GM19438 (cell line): ENCODE results near the gene BCR.
"Not testable (repeated sequence)": the region's sequence is repeated elsewhere in the genome, so short reads cannot be mapped to it uniquely, and the experiment has no call there.

Source experiments
- ATAC-seq: cut with Tn5 transposase; IDR thresholded peaks from one replicate; pipeline ENCODE4 v1.9.1; 2021; ENCODE audit warnings: low read depth; ENCODE audit not compliant: unreplicated experiment

The BCR gene

GRCh38 chr22:23307511-23307910 lies 127.2 kb downstream of the BCR start:
- ATAC-seq, result not testable (repeated sequence)

- not testable (repeated sequence) for ATAC-seq
These were observed 129.0 kb downstream of the BCR start for GRCh38 chr22:23309261-23309660.

- not testable (repeated sequence) for ATAC-seq
These were observed 130.3 kb downstream of the BCR start for GRCh38 chr22:23310443-23311097.

- not testable (repeated sequence) for ATAC-seq
These were observed 131.5 kb downstream of the BCR start for GRCh38 chr22:23311635-23312420.

GRCh38 chr22:23313791-23314567 lies 133.7 kb downstream of the BCR start:
- ATAC-seq, result no peak

GRCh38 chr22:23315341-23315917 lies 135.1 kb downstream of the BCR start:
- no peak for ATAC-seq

GRCh38 chr22:23316596-23316995 lies 136.3 kb downstream of the BCR start:
- ATAC-seq, result not testable (repeated sequence)

GRCh38 chr22:23318316-23318715 lies 138.0 kb downstream of the BCR start:
- not testable (repeated sequence) for ATAC-seq

GRCh38 chr22:23322497-23323080 lies 142.3 kb downstream of the BCR start:
- ATAC-seq, result not testable (repeated sequence)

- not testable (repeated sequence) for ATAC-seq
These were observed 143.8 kb downstream of the BCR start for GRCh38 chr22:23323960-23324688.

- no peak for ATAC-seq
These were observed 144.9 kb downstream of the BCR start for GRCh38 chr22:23325183-23325582.

GRCh38 chr22:23333822-23334221 lies 153.5 kb downstream of the BCR start:
- ATAC-seq, result not testable (repeated sequence)

- not testable (repeated sequence) for ATAC-seq
These were observed 157.4 kb downstream of the BCR start for GRCh38 chr22:23337672-23338071.

GRCh38 chr22:23341942-23342695 lies 161.8 kb downstream of the BCR start:
- not testable (repeated sequence) for ATAC-seq

GRCh38 chr22:23351321-23351720 lies 171.0 kb downstream of the BCR start:
- no peak for ATAC-seq

GRCh38 chr22:23353004-23353403 lies 172.7 kb downstream of the BCR start:
- ATAC-seq, result no peak

- ATAC-seq, result no peak
These were observed 173.4 kb downstream of the BCR start for GRCh38 chr22:23353696-23354095.

GRCh38 chr22:23356094-23356493 lies 175.8 kb downstream of the BCR start:
- ATAC-seq, result no peak

- ATAC-seq, result no peak
These were observed 176.7 kb downstream of the BCR start for GRCh38 chr22:23357053-23357452.
